Measurements from ENCODE around the gene STXBP1.
"Not testable (repeated sequence)": the region's sequence is repeated elsewhere in the genome, so short reads cannot be mapped to it uniquely, and the experiment has no call there.

The STXBP1 gene

DNA sequence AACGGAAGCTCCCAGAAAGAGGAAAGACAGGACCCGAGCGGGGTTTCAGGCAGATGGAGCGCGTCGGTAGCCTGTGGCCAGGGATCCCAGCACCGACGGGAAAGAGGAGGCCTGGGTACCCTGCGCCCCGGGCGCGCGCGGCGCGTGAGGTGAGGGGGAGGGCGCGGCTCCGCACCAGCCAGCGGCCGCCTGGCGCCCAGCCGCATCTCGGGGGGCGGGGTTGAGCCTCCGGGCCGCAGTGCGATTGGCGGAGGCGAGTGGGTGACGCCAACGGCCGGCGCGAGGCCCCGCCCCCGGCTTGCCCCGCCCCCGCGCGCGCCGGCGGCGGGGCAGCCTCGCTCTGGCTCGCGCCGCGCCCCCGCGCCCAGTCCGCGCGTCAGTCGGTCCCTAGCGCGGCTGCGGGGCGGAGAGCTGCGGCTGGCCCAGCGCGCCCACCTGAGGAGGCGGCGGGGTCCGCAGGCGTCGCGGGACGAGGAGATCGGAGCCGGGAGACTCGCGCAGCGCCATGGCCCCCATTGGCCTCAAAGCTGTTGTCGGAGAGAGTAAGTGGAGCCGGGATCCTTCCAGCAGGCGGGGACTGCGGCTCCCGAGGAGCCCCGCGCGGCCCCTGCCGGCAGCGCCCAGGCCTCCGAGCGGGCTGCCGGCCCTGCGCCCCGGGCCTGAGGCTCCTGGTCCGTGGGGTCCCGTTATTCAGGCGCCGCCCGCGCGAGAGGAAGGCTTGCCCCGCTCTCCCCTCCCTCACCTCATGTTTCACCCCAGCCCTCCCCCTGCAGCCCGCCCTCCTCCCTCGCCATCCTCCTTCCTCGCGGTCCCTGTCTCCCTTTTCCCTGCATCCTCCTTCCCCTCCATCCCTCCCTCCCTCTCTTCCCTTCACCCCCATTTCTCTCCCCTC is at the start of gene STXBP1:
TSS of gene STXBP1 (plus strand) at position 379 of the 892 bp plus-strand sequence. CDS start at position 506, 127 bp downstream.
- DNase-seq = peak; percentile 80

DNA sequence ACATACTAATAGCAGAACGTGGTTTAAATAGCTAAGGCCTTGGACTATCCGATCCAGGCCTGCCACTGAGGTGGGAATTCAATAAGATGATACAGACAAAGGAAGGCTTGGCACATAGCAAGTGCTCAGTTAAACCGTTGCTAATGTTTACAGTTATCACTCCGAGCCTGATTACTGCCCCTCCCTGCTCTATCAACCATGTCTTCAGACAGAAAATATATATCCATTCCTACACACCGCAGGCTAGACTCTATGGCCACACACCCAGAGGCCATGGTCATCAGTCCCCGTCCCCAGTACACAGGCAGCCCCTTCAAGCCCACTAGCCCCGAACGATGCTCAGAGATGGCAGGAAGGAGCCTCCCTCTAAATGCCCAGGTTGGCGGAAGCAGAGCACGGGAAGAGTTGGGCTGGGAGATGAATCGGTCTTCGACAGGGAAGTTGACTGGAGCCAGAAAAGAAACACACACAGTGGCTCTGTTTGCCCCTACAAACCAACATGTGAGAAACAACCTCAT is 49.7 kb upstream of the STXBP1 start:
- DNase-seq = no peak

- DNase-seq = no peak
Measured at GRCh38 chr9:127562841-127563401, 49.2 kb upstream of the STXBP1 start.

DNA sequence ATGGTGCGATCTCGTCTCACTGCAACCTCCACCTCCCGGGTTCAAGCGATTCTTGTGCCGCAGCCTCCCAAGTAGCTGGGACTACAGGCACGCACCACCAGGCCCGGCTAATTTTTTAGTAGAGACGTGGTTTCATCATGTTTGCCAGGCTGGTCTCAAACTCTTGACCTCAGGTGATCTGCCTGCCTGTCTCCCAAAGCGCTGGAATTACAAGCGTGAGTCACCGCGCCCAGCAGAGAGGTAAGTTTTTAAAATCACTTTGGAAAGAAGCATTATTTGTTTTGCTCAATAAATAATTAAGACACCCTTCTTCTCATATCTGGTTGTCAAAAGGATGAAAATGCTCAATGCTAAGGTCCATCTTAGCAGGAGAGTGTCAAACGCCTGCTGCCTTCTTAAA is 48.5 kb upstream of the STXBP1 start:
- no peak for DNase-seq

- no peak for DNase-seq
Measured at GRCh38 chr9:127565231-127565630, 46.8 kb upstream of the STXBP1 start.

GRCh38 chr9:127566351-127567001 is 45.6 kb upstream of the STXBP1 start:
- DNase-seq = no peak

DNA sequence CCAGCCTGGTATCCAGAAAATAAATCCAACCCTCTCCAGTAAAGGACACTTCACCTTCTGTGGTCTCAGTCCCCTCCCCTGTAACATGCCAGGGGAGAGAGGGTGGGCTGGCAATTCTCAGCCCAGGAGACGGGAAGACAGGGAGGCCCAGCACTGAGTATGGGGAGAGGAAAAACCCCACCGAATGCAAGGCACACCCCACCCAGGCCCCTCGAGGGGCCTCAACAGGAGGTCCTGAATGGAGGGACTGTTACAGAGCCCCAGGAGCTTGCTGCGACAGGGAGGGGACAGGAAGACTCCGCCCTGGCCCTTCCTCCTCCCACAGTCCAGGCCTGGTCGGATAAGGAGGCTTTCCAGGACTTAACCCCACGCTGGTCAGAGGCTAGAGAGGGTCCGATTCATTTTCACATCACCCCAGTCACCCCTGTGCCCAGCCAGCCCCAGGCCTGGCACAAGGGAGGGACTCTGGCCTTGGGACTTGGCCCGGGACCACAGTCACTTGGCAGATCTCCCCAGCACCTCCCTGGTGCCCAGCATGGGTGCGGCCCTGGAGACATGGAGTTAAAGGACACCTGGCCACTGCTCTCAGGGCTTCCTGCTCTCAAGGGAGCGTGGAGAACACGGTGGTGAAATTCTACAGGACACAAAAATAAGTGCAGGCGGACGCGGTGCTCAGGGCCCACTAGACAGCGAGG is 44.9 kb upstream of the STXBP1 start:
- DNase-seq = no peak

DNA sequence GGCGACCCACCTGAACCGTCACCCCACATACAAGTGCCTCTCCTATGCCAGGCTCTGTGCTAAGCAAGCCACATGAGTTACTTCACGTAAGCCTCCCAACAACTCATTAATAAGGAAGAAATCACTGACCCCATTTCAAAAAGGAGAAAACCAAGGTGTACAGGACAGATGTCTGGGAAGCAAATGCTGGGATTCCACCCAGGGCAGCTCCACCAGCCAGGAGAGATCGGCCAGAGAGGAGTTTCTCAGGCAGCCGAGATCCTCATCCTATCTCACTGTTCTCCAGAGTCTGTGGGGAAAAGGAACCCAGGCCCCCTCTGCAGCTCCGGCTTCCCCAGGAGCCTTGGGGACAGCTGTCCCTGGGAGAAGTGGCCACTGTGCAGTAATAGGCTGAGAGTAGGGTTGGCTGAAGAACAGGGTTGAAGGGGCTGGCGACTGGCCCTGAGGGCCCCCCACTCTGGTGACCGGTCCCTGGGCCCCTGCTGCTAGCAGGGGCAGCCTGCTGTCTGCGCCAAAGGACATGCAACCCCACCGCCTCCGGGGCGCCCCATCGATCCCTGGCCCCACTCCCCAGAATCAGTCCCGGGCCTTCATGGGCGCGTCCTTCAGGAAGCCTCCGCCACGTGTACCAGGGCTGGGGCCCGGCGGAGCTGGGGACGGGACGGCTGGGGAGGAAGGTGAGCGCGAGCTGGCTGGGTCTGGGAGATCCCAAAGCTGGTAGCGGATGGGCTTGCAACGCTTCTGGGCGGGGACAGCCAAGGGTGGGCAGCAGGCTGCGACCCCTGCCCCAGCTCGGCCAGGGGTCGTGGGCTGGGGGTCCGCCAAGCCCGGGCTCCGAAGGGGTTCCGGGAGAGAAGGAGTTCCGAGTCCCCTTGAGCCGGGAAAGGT is 44.1 kb upstream of the STXBP1 start:
- DNase-seq = no peak

- DNase-seq = no peak
Measured at GRCh38 chr9:127568618-127568970, 43.5 kb upstream of the STXBP1 start.

DNA sequence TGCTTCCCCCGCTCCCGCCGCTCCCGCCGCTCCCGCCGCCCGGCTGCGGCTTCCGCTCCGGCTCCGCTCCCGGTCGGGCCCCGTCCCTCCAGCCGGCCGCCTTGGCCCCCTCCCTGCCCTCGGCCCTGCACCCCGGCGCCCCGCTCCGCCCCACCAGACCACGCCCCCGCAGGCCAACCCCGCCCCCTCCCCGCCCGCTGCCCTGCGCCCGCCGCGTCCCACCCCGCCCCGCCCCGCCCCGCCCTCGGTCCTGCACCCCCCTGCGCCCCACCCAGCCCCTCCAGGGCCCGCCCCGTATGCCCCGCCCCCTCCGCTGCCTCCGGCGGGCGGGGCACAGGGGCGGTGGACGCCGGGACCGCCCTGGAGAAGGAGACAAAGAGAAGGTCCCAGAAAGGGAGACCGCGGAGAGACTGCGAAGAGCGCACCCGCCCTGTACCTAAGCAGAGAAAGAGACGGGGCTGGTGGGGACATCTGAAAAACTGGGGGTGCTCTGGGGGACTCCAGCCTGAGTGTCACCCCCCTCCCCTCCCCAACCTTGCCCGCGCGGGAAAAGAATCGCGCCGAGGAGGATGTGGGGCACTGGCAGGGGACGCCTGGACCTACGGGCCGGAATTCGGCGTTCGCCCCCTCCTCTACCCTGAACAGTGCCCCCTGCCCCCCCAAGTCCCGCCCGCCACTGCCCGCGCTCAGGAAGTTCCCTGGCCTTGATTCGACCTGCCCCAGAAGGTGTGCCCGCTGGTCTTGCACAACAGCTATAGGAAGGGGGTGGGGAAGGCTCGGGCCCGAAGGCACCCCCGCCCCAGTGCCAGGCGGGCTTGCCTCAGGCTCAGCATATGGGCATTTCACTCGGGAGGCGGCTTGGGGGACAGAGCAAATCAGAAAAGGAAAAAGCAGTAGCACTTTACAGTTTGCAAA is 42.8 kb upstream of the STXBP1 start:
- peak; percentile 64 for DNase-seq

- DNase-seq = no peak
Measured at GRCh38 chr9:127569886-127570401, 42.1 kb upstream of the STXBP1 start.

GRCh38 chr9:127570533-127571111 is 41.5 kb upstream of the STXBP1 start:
- no peak for DNase-seq

- DNase-seq = no peak
Measured at GRCh38 chr9:127571971-127572370, 40.1 kb upstream of the STXBP1 start.

DNA sequence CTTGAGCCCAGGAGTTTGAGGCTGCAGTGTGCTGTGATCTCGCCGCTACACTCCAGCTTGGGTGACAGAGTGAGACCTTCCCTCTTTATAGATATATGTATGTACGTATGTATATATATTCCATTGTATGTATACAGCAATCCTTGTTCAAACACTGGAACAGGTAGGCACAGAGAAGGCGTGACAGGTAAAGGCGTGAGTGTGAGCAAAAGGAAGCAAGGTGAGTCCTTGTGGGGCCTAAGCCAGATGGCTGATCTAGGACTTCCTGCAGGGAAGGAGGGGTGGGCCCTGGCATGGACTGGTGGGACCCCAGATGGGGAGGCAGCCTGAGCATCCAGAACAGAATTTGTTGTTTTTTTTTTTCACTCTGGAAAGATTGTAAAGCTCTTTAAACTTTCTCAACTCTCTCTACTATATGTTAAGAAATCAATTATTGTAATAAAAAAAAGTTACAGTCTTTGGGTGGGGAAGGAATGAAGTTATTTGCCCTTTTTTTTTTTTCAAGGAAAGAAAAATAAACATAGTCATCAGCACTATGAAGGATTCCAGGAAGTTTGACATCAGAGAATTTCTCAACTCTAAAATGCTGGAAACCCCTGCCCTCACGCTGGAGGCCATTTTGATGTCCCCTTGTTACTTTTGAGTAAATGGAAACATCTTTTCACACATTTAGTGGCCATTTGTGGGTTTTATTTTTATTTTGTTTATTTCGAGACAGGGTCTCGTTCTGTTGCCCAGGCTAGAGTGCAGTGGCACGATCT is 38.9 kb upstream of the STXBP1 start:
- DNase-seq = no peak

DNA sequence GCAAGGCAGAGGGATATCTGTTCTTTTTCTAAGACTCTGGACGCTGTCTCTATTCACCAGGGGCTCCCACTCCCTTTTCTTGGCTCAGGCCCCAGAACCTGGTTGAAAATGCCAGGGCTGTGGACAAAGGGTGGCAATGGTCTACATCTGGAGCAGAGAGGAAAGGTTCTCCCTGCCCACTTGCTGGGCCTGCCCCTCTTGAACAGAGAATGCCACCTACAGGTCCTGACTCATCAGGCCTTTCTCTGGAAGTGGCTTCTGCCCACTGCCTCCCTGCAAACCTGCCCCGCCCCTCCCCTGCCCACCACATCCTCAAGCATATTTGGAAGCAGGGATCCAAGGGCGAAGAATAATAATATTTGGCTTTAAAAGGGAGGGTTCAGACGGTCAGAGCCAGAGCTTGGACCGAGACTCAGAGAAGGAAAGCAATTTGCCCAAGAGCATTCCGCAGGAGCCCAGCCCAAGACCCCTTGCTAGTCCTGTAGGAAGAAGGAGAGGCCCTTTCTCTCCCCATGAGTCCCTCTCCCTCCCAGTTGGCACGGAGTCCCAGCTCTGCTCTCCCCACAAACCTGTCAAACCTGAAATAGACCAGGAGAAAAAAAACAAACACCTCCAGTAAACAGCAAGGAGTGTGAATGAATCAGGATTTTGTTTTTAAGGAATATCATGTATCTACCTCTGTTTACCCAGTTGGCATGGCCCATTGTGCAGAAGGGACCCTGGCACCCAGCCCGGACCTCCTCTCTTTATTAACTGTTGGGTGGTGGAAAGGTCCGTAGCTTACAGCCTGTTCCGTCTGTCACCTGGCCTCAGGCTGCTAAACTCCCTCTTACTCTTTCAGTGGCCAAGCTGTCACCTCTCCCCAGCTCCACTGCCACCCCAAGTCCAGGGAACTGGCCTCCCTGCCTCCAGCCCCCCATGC is 37.7 kb upstream of the STXBP1 start:
- DNase-seq = no peak

GRCh38 chr9:127575875-127576778 is 36.0 kb upstream of the STXBP1 start:
- DNase-seq = no peak

GRCh38 chr9:127577194-127577593 is 34.9 kb upstream of the STXBP1 start:
- not testable (repeated sequence) for DNase-seq

All from activated CD4-positive, alpha-beta T cell treated with anti-CD3 and anti-CD28 coated beads for 1 hour (primary cell).